ENCODE data around the gene WDR72. TPM values are rescaled to one million over a fixed set of nuclear protein-coding genes. Genes with fewer than 3 reads are reported as not detected.

WDR72 gene
- total RNA-seq, 1 donor from 2014 or later, result 1.1 TPM

- no peak for DNase-seq
- H3K27ac Mint-ChIP-seq (ENCODE audit: unreplicated experiment), result no peak overlapping the region
- H3K27me3 Mint-ChIP-seq (ENCODE audit: unreplicated experiment), result peaks cover 2% of the 10 kb centered on the region
- H3K36me3 Mint-ChIP-seq (ENCODE audit: unreplicated experiment), result peaks cover 9% of the 10 kb centered on the region
- no peak for TF ChIP-seq CTCF (IDR thresholded peaks at IDR 0.05; ENCODE audit: partially characterized antibody, unreplicated experiment)
- peaks cover 2% of the 10 kb centered on the region for H3K4me1 Mint-ChIP-seq (ENCODE audit: low read depth, unreplicated experiment)
- no peak overlapping the region for H3K4me3 Mint-ChIP-seq (ENCODE audit: unreplicated experiment)
- H3K9me3 Mint-ChIP-seq (ENCODE audit: unreplicated experiment), result no peaks in the 10 kb centered on the region
Observed at GRCh38 chr15:53498996-53499395, 260.5 kb downstream of the WDR72 start.

- Mint-ChIP-seq H3K9me3 (ENCODE audit: unreplicated experiment) (peaks cover 2% of the 10 kb centered on the region), H3K4me1 (ENCODE audit: low read depth, unreplicated experiment) (peaks cover 3% of the 10 kb centered on the region), H3K27ac (ENCODE audit: unreplicated experiment) (no peak overlapping the region), H3K27me3 (ENCODE audit: unreplicated experiment) (no peaks in the 10 kb centered on the region), H3K4me3 (ENCODE audit: unreplicated experiment) (no peak overlapping the region), H3K36me3 (ENCODE audit: unreplicated experiment) (no peaks in the 10 kb centered on the region)
- no peak for TF ChIP-seq CTCF (IDR thresholded peaks at IDR 0.05; ENCODE audit: partially characterized antibody, unreplicated experiment)
- no peak for DNase-seq
Observed at GRCh38 chr15:53490341-53490740, 269.1 kb downstream of the WDR72 start.

- H3K4me1 Mint-ChIP-seq (ENCODE audit: low read depth, unreplicated experiment), result no peaks in the 10 kb centered on the region
- no peak for TF ChIP-seq CTCF (IDR thresholded peaks at IDR 0.05; ENCODE audit: partially characterized antibody, unreplicated experiment)
- no peak for DNase-seq
- no peak overlapping the region for H3K27ac Mint-ChIP-seq (ENCODE audit: unreplicated experiment)
- no peaks in the 10 kb centered on the region for H3K9me3 Mint-ChIP-seq (ENCODE audit: unreplicated experiment)
- H3K27me3 Mint-ChIP-seq (ENCODE audit: unreplicated experiment), result peaks cover 2% of the 10 kb centered on the region
- H3K36me3 Mint-ChIP-seq (ENCODE audit: unreplicated experiment), result no peaks in the 10 kb centered on the region
- no peak overlapping the region for H3K4me3 Mint-ChIP-seq (ENCODE audit: unreplicated experiment)
Observed at GRCh38 chr15:53482055-53482454, 277.4 kb downstream of the WDR72 start.

GRCh38 chr15:53477981-53478766, 281.3 kb downstream of the WDR72 start:
- no peak for TF ChIP-seq CTCF (IDR thresholded peaks at IDR 0.05; ENCODE audit: partially characterized antibody, unreplicated experiment)
- H3K4me1 Mint-ChIP-seq (ENCODE audit: low read depth, unreplicated experiment), result no peaks in the 10 kb centered on the region

GRCh38 chr15:53473886-53474285, 285.6 kb downstream of the WDR72 start:
- Mint-ChIP-seq H3K27ac (ENCODE audit: unreplicated experiment) (no peak overlapping the region), H3K27me3 (ENCODE audit: unreplicated experiment) (no peaks in the 10 kb centered on the region), H3K36me3 (ENCODE audit: unreplicated experiment) (no peaks in the 10 kb centered on the region), H3K9me3 (ENCODE audit: unreplicated experiment) (no peaks in the 10 kb centered on the region), H3K4me3 (ENCODE audit: unreplicated experiment) (no peak overlapping the region), H3K4me1 (ENCODE audit: low read depth, unreplicated experiment) (no peaks in the 10 kb centered on the region)
- TF ChIP-seq CTCF (IDR thresholded peaks at IDR 0.05; ENCODE audit: partially characterized antibody, unreplicated experiment), result no peak
- no peak for DNase-seq

More at GRCh38 chr15:53477981-53478766, 281.3 kb downstream of the WDR72 start:
- no peaks in the 10 kb centered on the region for H3K9me3 Mint-ChIP-seq (ENCODE audit: unreplicated experiment)
- no peak overlapping the region for H3K27ac Mint-ChIP-seq (ENCODE audit: unreplicated experiment)
- no peak for DNase-seq
- H3K36me3 Mint-ChIP-seq (ENCODE audit: unreplicated experiment), result no peaks in the 10 kb centered on the region
- H3K27me3 Mint-ChIP-seq (ENCODE audit: unreplicated experiment), result peaks cover 2% of the 10 kb centered on the region
- H3K4me3 Mint-ChIP-seq (ENCODE audit: unreplicated experiment), result no peak overlapping the region
